K562 (cell line): ENCODE results near the gene PDZRN3.

Experiments used
- ARID4B ChIP-seq: sonication (generic); formaldehyde crosslinking; IDR thresholded peaks from 2 replicates; pipeline ENCODE4 v1.8.0; 2022; ENCODE audit warnings: mild to moderate bottlenecking, missing genetic modification reagents
- ATF1 ChIP-seq, 2 experiments: fragments of 450-650 bp in 1 of 2; IDR thresholded peaks; 2 replicates each; pipeline ENCODE4 v1.6.1; 2016; ENCODE audit warnings: missing compliant biosample characterization in 1 of 2, missing genetic modification characterization in 1 of 2
- KLF10 ChIP-seq: fragments of 250-450 bp; sonication (Bioruptor Pico); IDR thresholded peaks from 2 replicates; pipeline ENCODE4 v1.6.1; 2021; ENCODE audit warnings: matching md5 sums
- POLR2AphosphoS5 ChIP-seq: IDR thresholded peaks from 2 replicates; pipeline ENCODE4 v1.6.1; 2011; ENCODE audit warnings: mild to moderate bottlenecking, low read depth, low read length, moderate library complexity; ENCODE audit not compliant: control insufficient read depth, insufficient read depth
- PREB ChIP-seq: sonication (generic); formaldehyde crosslinking; IDR thresholded peaks from 2 replicates; pipeline ENCODE4 v1.8.1; 2023; ENCODE audit warnings: mild to moderate bottlenecking, missing genetic modification reagents
- RCOR1 ChIP-seq, 2 experiments: IDR thresholded peaks; 2 replicates each; pipeline ENCODE4 v1.6.1; 2012; ENCODE audit warnings: low read depth in 2 of 2, low read length in 2 of 2, borderline replicate concordance in 1 of 2, improper control_type of control experiment in 1 of 2
- TAF1 ChIP-seq: IDR thresholded peaks from 2 replicates; pipeline ENCODE4 v1.6.1; 2011; ENCODE audit warnings: mild to moderate bottlenecking, low read length, moderate library complexity; ENCODE audit not compliant: insufficient read depth, control insufficient read depth, severe bottlenecking; ENCODE audit errors: extremely low read depth
- ZBTB7A ChIP-seq: IDR thresholded peaks from 2 replicates; pipeline ENCODE4 v1.6.1; 2011; ENCODE audit warnings: low read depth, mild to moderate bottlenecking, low read length, moderate library complexity, borderline replicate concordance; ENCODE audit not compliant: control insufficient read depth
- ZNF133 ChIP-seq: fragments of 250-450 bp; sonication (Bioruptor Pico); IDR thresholded peaks from 2 replicates; pipeline ENCODE4 v1.4.0; 2020; ENCODE audit warnings: mild to moderate bottlenecking
- ZNF274 ChIP-seq: IDR thresholded peaks from 2 replicates; pipeline ENCODE4 v1.6.1; 2011; ENCODE audit warnings: low read depth, mild to moderate bottlenecking, low read length, moderate library complexity, borderline replicate concordance
- ZNF277 ChIP-seq: fragments of 250-450 bp; sonication (Bioruptor Pico); IDR thresholded peaks from 2 replicates; pipeline ENCODE4 v1.8.0; 2022; ENCODE audit warnings: inconsistent platforms, mild to moderate bottlenecking, moderate library complexity, borderline replicate concordance
- TF ChIP-seq, protein P1 (sequence below), 3 experiments: IDR thresholded peaks in 2 of 3; conservative IDR thresholded peaks in 1 of 3; 2 replicates each; pipeline ENCODE4 v1.5.1; 2011 to 2012; ENCODE audit warnings: low read length in 3 of 3, mild to moderate bottlenecking in 3 of 3, control low read depth in 2 of 3, improper control_type of control experiment in 1 of 3, inconsistent platforms in 1 of 3, low read depth in 1 of 3, mixed read lengths in 1 of 3, moderate library complexity in 1 of 3; ENCODE audit not compliant: insufficient read depth in 2 of 3

DNA sequence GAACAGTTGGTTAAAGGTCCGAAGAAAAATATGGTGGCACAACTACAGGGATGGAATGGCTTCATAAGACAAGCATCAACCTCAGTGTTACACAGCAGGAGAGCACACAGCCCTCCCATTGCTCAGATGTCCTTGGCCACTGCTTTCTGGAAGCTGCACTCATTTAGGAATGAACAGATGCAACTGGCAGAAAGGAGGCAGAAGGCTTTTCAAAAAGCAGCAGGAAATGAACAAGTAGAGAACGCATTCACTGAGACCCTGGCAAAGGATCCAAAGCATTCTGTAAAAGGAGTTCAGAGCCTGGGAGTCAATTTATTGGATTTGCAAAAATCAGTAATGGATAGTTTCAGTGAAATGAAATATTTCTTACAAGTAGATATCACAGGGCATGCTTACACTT, 101.1 kb downstream of the PDZRN3 start:
- TF ChIP-seq ZNF277 (no peak), KLF10 (CRISPR knock-in tag) (no peak), ATF1 (CRISPR knock-in tag; IDR thresholded peaks at IDR 0.05) (no peak), ATF1 (tag; IDR thresholded peaks at IDR 0.05) (no peak), ZBTB7A (no peak), ZNF133 (CRISPR knock-in tag) (no peak), PREB (CRISPR knock-in tag) (no peak), TAF1 (no peak), ARID4B (CRISPR knock-in tag) (no peak), RCOR1 (IDR thresholded peaks at IDR 0.05; ENCODE audit: borderline replicate concordance in 1 of 2, low read depth in 2 of 2, low read length in 2 of 2) (no peak), ZNF274 (no peak), POLR2AphosphoS5 (no peak)
- TF ChIP-seq, protein P1, sequence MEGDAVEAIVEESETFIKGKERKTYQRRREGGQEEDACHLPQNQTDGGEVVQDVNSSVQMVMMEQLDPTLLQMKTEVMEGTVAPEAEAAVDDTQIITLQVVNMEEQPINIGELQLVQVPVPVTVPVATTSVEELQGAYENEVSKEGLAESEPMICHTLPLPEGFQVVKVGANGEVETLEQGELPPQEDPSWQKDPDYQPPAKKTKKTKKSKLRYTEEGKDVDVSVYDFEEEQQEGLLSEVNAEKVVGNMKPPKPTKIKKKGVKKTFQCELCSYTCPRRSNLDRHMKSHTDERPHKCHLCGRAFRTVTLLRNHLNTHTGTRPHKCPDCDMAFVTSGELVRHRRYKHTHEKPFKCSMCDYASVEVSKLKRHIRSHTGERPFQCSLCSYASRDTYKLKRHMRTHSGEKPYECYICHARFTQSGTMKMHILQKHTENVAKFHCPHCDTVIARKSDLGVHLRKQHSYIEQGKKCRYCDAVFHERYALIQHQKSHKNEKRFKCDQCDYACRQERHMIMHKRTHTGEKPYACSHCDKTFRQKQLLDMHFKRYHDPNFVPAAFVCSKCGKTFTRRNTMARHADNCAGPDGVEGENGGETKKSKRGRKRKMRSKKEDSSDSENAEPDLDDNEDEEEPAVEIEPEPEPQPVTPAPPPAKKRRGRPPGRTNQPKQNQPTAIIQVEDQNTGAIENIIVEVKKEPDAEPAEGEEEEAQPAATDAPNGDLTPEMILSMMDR (IDR thresholded peaks at IDR 0.05 in 2 of 3, conservative IDR thresholded peaks at IDR 0.05 in 1 of 3; ENCODE audit: insufficient read depth in 2 of 3, low read depth in 1 of 3, low read length in 3 of 3) = no peak
